K562 (cell line): ENCODE results near the gene NECTIN1. TPM values are rescaled to one million over a fixed set of nuclear protein-coding genes. Genes with fewer than 3 reads are reported as not detected.

ENCODE experiments used
- ATAC-seq: fragments of 200-7000 bp; cut with Tn5 transposase; 3 replicates; pipeline ENCODE4 v1.9.1; 2020; ENCODE audit warnings: moderate library complexity
- BruUV-seq: library from RNA; stranded (reverse); fragments of 400-500 nt; replicated peaks from 2 replicates; lab custom pipeline; 2021; lab: Mats Ljungman, UMichigan
- CTCF ChIA-PET: fragments of 300-600 bp; formaldehyde crosslinking; extraction: SDS; loops from one replicate; lab custom pipeline; 2021; ENCODE audit warnings: low intra/inter-chr PET ratio; lab: Yijun Ruan, JAX
- POLR2A ChIA-PET: fragments of 300-600, 350-650 bp; sonication (Branson Sonifier 250); formaldehyde crosslinking; extraction: SDS; loops from one replicate; lab custom pipeline; 2021; ENCODE audit warnings: antibody characterized with exemption, inconsistent platforms; lab: Yijun Ruan, JAX
- DNase-seq, 4 experiments: peaks; one replicate each; pipeline versions ENCODE4 v3.0.0 to v3.0.0-alpha.2; 2011 to 2018; ENCODE audit warnings: low spot score in 3 of 4, mixed read lengths in 3 of 4; ENCODE audit errors: extremely low read depth in 1 of 4
- FAIRE-seq: peaks from 2 replicates; lab custom pipeline; 2011; peaks lifted over from hg19 to GRCh38; lab: Jason Lieb, UNC
- H2AFZ ChIP-seq: 2 replicates; pipeline ENCODE4 v1.6.0; 2011; ENCODE audit warnings: low read depth, low read length, control low read depth, inconsistent platforms
- H3K27ac ChIP-seq: fragments of 200-600 bp; 3 replicates; pipeline ENCODE4 v1.8.0; 2011; ENCODE audit warnings: low read depth, mild to moderate bottlenecking, control low read depth, inconsistent platforms, low read length, moderate library complexity, mixed read lengths; ENCODE audit errors: extremely low read depth
- H3K27me3 ChIP-seq, 2 experiments: fragments of 300-600 bp in 1 of 2; 2 replicates in 1 of 2; 3 replicates in 1 of 2; pipeline versions ENCODE4 v1.6.0 to v1.8.0; 2011; ENCODE audit warnings: inconsistent platforms in 2 of 2, low read length in 2 of 2, mild to moderate bottlenecking in 1 of 2, mixed read lengths in 1 of 2, moderate library complexity in 1 of 2; ENCODE audit not compliant: control insufficient read depth in 2 of 2, insufficient read depth in 2 of 2
- H3K36me3 ChIP-seq: fragments of 300-600 bp; 3 replicates; pipeline ENCODE4 v1.8.0; 2011; ENCODE audit warnings: mild to moderate bottlenecking, low read length, inconsistent platforms; ENCODE audit not compliant: control insufficient read depth, insufficient read depth
- H3K4me1 ChIP-seq, 2 experiments: fragments of 200-600 bp in 1 of 2; replicated peaks in 1 of 2; 2 replicates in 1 of 2; 3 replicates in 1 of 2; pipeline versions ENCODE4 v1.5.1 to v1.8.0; 2011; ENCODE audit warnings: inconsistent platforms in 2 of 2, low read length in 2 of 2, mild to moderate bottlenecking in 1 of 2, mixed read lengths in 1 of 2, moderate library complexity in 1 of 2; ENCODE audit not compliant: control insufficient read depth in 2 of 2, insufficient read depth in 2 of 2
- H3K4me2 ChIP-seq: 2 replicates; pipeline ENCODE4 v1.6.1; 2011; ENCODE audit warnings: low read length, control low read depth, inconsistent platforms, mixed read lengths; ENCODE audit not compliant: insufficient read depth
- H3K4me3 ChIP-seq: fragments of 200-600 bp; sonication (generic), shearing (Covaris generic); 2 replicates; pipeline ENCODE4 v1.5.1; 2016; ENCODE audit warnings: control low read depth, inconsistent platforms
- H3K79me2 ChIP-seq: fragments of 200-600 bp; 3 replicates; pipeline ENCODE4 v1.8.0; 2011; ENCODE audit warnings: low read length, inconsistent platforms; ENCODE audit not compliant: control insufficient read depth, insufficient read depth
- H3K9ac ChIP-seq, 2 experiments: 2 replicates each; pipeline versions ENCODE4 v1.6.0 to v1.6.1; 2011; ENCODE audit warnings: low read depth in 2 of 2, low read length in 2 of 2, control low read depth in 1 of 2, inconsistent platforms in 1 of 2, mild to moderate bottlenecking in 1 of 2, mixed read lengths in 1 of 2; ENCODE audit not compliant: insufficient read depth in 1 of 2
- H3K9me1 ChIP-seq: one replicate; pipeline ENCODE4 v1.6.0; 2011; ENCODE audit warnings: inconsistent platforms, mild to moderate bottlenecking, low read length, moderate library complexity; ENCODE audit not compliant: control insufficient read depth, insufficient read depth
- H3K9me3 ChIP-seq: replicated peaks from 2 replicates; pipeline ENCODE4 v1.5.1; 2011; ENCODE audit warnings: low read depth, low read length, inconsistent platforms; ENCODE audit not compliant: control insufficient read depth, insufficient read depth
- H4K20me1 ChIP-seq: replicated peaks from 2 replicates; pipeline ENCODE4 v1.6.1; 2011; ENCODE audit warnings: low read length, inconsistent platforms, mixed read lengths; ENCODE audit not compliant: control insufficient read depth, insufficient read depth
- CTBP1 ChIP-seq: fragments of 450-650 bp; IDR thresholded peaks from 2 replicates; pipeline ENCODE4 v1.6.1; 2016; ENCODE audit warnings: borderline replicate concordance
- CTCF ChIP-seq, 3 experiments: IDR thresholded peaks in 2 of 3; conservative IDR thresholded peaks in 1 of 3; 2 replicates each; pipeline ENCODE4 v1.5.1; 2011 to 2012; ENCODE audit warnings: low read length in 3 of 3, mild to moderate bottlenecking in 3 of 3, control low read depth in 2 of 3, improper control_type of control experiment in 1 of 3, inconsistent platforms in 1 of 3, low read depth in 1 of 3, mixed read lengths in 1 of 3, moderate library complexity in 1 of 3; ENCODE audit not compliant: insufficient read depth in 2 of 3
- PHF21A ChIP-seq: fragments of 450-650 bp; IDR thresholded peaks from 2 replicates; pipeline ENCODE4 v1.6.1; 2017; ENCODE audit warnings: low read depth, borderline replicate concordance
- RAD21 ChIP-seq, 2 experiments: fragments of 250-450 bp in 1 of 2; fragments of 450-650 bp in 1 of 2; sonication (Bioruptor Pico) in 1 of 2; formaldehyde crosslinking in 1 of 2; IDR thresholded peaks in 1 of 2; conservative IDR thresholded peaks in 1 of 2; 2 replicates each; pipeline versions ENCODE4 v1.4.0 to v1.8.0; 2020 to 2022; ENCODE audit warnings: mild to moderate bottlenecking in 2 of 2, moderate library complexity in 1 of 2
- WGBS: fragments of 100-300 bp; shearing (Covaris generic); methylation state at CpG from one replicate; pipeline ENCODE4 v1.1.6; 2016; ENCODE audit warnings: low coverage, mixed read lengths; ENCODE audit not compliant: insufficient coverage; ENCODE audit errors: missing lambda C conversion rate; 5-methylcytosine and 5-hydroxymethylcytosine counted together
- in situ Hi-C: fragments of 300-500 bp; cut with MboI; formaldehyde crosslinking; loops from 4 replicates; pipeline ENCODE4 v1.15.0; 2018; ENCODE audit warnings: inconsistent platforms, mixed read lengths
- intact Hi-C: fragments of 100-400 bp; cut with micrococcal nuclease; formaldehyde crosslinking; loops from 2 replicates; pipeline ENCODE4 v1.14.2; 2022
- polyA plus RNA-seq, 8 experiments: library from polyadenylated mRNA; depleted of rRNA in 4 of 8; stranded (reverse) in 5 of 8; unstranded in 3 of 8; fragments of >200 nt; fragmentation: Nextera tagmentation in 2 of 8; fragmentation: Illumina TruSeq in 1 of 8; extraction: Ambion mirVana in 2 of 8; extraction: Trizol in 1 of 8; gene quantifications; 2 replicates each; pipeline versions ENCODE4 v1.2.1 to v1.2.3, GENCODE V29; 2011 to 2014; ENCODE audit warnings: inconsistent platforms in 1 of 8, missing spikeins in 1 of 8
- total RNA-seq, 7 experiments: library from RNA; depleted of rRNA in 6 of 7; stranded (reverse); fragments of >200 nt in 6 of 7; fragmentation: Illumina TruSeq in 2 of 7; extraction: Trizol in 2 of 7; gene quantifications; 2 replicates each; pipeline versions ENCODE4 v1.2.1 to v1.2.3, GENCODE V29; 2011 to 2021; ENCODE audit warnings: low replicate concordance in 1 of 7

Gene NECTIN1
- total and polyA plus RNA-seq, 9 of the 15 experiments (the other 6 are each of a cell fraction or from before 2014, with no cell fraction given), result 0.09 to 0.53 (median 0.23) TPM; not detected in 2

GRCh38 chr11:119602745-119603373, 126.1 kb downstream of the NECTIN1 start:
- no TSS peak for BruUV-seq
- 2% methylated on average over 25 of the region's 28 CpGs for WGBS
- no peaks in the 10 kb centered on the region for H3K36me3 ChIP-seq
- ChIA-PET CTCF (no interaction called here), POLR2A (interaction anchor here (0.6 to 1.6 kb wide), 2 partner anchors 19 to 32 kb away, joined by 4 to 6 read pairs; no protein-coding TSS in a partner anchor)
- H3K9ac ChIP-seq, result no peak overlapping the region
- H4K20me1 ChIP-seq, result no peaks in the 10 kb centered on the region; the same call in 1 of the 2 replicates
- H3K27me3 ChIP-seq, result peaks cover 31 to 54% of the 10 kb centered on the region in 2 experiments; a peak in 4 of 5 replicates
- DNase-seq (peak in 1 of 4 experiments; percentile 34), FAIRE-seq (no peak), ATAC-seq (no peak)
- in situ Hi-C loops, result no loop called here
- H3K27ac ChIP-seq, result no peak overlapping the region
- H2AFZ ChIP-seq, result no peak overlapping the region
- TF ChIP-seq CTCF (IDR thresholded peaks at IDR 0.05 in 2 of 3, conservative IDR thresholded peaks at IDR 0.05 in 1 of 3; ENCODE audit: insufficient read depth in 2 of 3, low read depth in 1 of 3, low read length in 3 of 3) (peak; percentile 33 to 54 (median 45); a peak in 4 of 6 replicates), PHF21A (no peak), CTBP1 (0 out of 2 replicates have a peak, but pooled peaks have one; percentile 18), RAD21 (CRISPR knock-in tag; conservative IDR thresholded peaks at IDR 0.05 in 1 of 2, IDR thresholded peaks at IDR 0.05 in 1 of 2) (0 out of 4 replicates have a peak, but pooled peaks have one; percentile 15 to 18)
- no peaks in the 10 kb centered on the region for H3K9me3 ChIP-seq
- intact Hi-C loops, result no loop called here
- no peaks in the 10 kb centered on the region for H3K79me2 ChIP-seq
- no peak overlapping the region for H3K4me2 ChIP-seq
- no peak overlapping the region for H3K4me3 ChIP-seq
- no peaks in the 10 kb centered on the region for H3K9me1 ChIP-seq
- peaks cover 0 to 9% of the 10 kb centered on the region in 2 experiments; a peak in 1 of 5 replicates for H3K4me1 ChIP-seq
